GM08714 (cell line): ENCODE data around the gene OLA1.

Source experiments
- H3K4me3 ChIP-seq: fragments of 200-500 bp; sonication (Bioruptor generic); 2 replicates; pipeline ENCODE4 v1.5.1; 2014; ENCODE audit warnings: mild to moderate bottlenecking, low read length, inconsistent platforms
- ZNF274 ChIP-seq: IDR thresholded peaks from 2 replicates; pipeline ENCODE4 v1.6.1; 2012; ENCODE audit warnings: mild to moderate bottlenecking, low read depth, low read length

OLA1 gene

GRCh38 chr2:174054926-174055325, 193.4 kb downstream of the OLA1 start:
- no peak overlapping the region for H3K4me3 ChIP-seq

GRCh38 chr2:174053355-174054151, 194.8 kb downstream of the OLA1 start:
- TF ChIP-seq ZNF274: no peak
- H3K4me3 ChIP-seq: no peak overlapping the region

More at GRCh38 chr2:174054926-174055325, 193.4 kb downstream of the OLA1 start:
- TF ChIP-seq ZNF274: no peak

GRCh38 chr2:174052584-174052976, 195.8 kb downstream of the OLA1 start:
- no peak overlapping the region for H3K4me3 ChIP-seq
- no peak for TF ChIP-seq ZNF274

DNA sequence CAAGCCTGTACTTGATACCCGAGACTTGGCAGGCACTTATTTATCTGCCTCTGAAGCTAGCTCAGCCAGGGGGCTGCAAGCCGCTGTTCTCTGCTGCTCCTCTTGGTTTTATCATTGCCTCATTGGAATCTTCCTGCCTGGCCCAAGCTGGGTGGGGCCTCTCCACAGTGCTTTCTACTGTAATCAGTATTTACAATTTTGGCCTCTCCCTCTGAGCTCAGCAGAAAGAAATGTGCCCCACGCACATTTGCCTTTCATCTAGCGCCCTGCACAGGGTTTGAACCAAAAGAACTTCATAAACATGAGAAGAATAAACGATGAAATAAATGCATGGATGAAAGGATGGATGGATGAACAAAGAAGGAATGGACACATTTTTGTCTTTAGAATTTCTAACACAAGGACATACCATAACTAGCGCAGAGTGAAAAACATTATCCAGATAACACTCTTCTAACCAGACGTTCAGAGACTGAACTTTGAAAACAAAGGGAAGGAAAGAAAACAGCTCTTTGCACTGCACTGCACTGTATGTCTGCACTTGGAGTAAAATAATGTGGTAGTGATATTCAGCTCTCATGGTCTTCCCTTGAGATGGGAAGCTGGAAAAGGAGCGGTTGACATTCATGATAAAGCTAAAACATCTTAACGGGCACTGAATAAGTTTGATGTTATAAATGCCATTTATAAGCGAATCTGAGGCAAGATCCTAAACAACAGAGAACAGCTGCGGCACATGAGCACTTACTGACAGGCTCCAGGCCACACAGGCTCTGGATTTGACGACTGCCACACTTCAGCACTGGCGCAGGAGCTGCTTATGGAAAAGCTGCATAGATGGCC, 196.4 kb downstream of the OLA1 start:
- no peak overlapping the region for H3K4me3 ChIP-seq
- TF ChIP-seq ZNF274: no peak

DNA sequence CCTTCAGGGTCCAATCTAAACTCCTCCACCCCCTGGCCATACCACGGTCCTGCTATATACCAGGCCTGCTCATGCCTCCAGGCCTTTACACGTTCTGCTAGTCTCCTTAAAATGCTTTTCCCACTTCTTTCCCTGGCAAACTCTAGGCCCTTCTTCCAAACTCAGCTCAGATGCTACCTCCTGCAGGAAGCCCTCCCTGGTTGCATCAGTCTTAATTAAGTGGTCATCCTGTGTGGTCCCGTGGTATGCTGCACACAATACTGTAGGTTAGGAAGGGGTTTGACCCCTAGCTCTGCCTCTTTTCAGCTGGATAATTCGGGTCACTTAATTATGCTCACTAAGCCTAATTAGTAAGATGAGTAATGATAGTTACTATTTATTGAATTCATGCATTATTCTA, 197.3 kb downstream of the OLA1 start:
- no peak for TF ChIP-seq ZNF274
- no peak overlapping the region for H3K4me3 ChIP-seq

- no peak for TF ChIP-seq ZNF274
- H3K4me3 ChIP-seq: no peak overlapping the region
These were observed 198.4 kb downstream of the OLA1 start for GRCh38 chr2:174049895-174050294.

- H3K4me3 ChIP-seq: no peak overlapping the region
- no peak for TF ChIP-seq ZNF274
These were observed 200.1 kb downstream of the OLA1 start for GRCh38 chr2:174048243-174048642.

DNA sequence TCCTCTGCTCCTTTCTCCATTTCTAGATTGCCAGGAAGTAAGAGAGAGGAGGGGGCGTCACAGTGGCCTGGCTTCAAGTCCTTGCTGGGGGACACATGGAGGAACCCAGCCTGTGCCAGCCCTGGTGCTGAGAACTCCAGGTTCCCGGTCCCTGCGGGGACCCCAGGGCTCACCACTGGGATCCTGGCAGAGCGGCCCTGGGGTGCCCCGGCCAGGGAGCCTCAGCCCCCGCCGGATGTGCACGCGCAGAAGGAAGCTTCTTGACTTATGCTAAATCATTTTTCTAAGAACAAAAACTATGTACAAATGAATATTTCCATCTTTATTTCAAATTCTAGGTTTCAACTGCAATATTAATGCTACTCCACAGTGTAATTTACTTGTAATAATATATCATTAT, 200.6 kb downstream of the OLA1 start:
- no peak overlapping the region for H3K4me3 ChIP-seq
- TF ChIP-seq ZNF274: no peak

- no peak for TF ChIP-seq ZNF274
- no peak overlapping the region for H3K4me3 ChIP-seq
These were observed 202.2 kb downstream of the OLA1 start for GRCh38 chr2:174046172-174046571.

- H3K4me3 ChIP-seq: no peak overlapping the region
- TF ChIP-seq ZNF274: no peak
These were observed 203.8 kb downstream of the OLA1 start for GRCh38 chr2:174044556-174044955.

DNA sequence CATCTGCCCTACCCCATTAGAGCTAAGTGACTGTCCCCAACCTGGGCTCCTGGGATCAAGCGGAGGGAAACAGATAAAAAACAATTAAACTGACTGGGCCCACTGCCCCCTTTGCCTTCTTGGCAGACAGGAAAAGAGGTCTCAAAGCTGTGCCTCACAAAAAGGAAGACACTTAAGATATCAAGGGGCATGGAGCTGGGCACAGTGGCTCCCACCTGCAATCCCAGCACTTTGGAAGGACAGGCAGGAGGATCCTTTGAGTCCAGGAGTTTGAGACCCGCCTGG, 208.0 kb downstream of the OLA1 start:
- H3K4me3 ChIP-seq: no peak overlapping the region
- no peak for TF ChIP-seq ZNF274

- TF ChIP-seq ZNF274: no peak
- peak overlapping the region; percentile 20; the same call in 1 of the 2 replicates for H3K4me3 ChIP-seq
These were observed 208.5 kb downstream of the OLA1 start for GRCh38 chr2:174039551-174040416.

DNA sequence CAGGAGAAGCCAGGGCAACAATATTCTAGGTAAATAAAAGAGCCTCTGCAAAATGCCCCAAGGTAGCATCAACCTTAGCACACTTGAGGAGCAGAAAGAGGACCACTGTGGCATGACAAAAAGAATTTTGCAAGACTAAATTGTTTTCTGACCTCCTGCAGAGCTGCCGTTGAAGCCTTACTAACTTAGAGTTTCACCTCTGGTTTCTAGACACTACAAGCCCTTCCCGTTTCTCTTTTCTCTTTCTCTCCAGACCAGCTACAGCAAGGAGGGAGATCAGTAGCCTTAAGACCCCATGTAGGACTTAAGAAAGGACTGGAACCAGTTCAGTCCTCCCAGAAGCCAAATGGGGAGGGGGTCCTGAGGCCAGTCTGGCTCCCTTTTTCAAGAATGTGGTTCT, 209.9 kb downstream of the OLA1 start:
- H3K4me3 ChIP-seq: no peak overlapping the region; the same call in 1 of the 2 replicates
- no peak for TF ChIP-seq ZNF274

DNA sequence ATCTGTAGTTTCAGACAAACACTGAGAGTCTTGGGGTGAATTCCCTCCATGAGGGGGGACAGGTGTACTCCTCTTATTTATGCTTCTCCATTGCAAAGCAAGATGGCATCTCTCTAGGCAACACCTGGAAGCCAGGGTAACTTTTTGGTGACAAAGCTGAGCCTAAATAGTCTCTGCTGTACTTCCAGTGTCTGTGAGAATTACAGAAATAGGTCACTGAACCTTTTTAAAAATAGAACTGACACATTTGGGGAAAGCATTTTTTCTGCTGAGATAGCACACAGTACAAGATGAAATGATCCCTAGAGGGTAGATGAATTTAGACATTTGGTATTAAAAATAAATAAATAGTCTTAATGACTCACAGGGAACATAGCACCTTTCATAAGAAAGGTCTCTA, 211.5 kb downstream of the OLA1 start:
- H3K4me3 ChIP-seq: no peak overlapping the region
- TF ChIP-seq ZNF274: no peak
